Measurements from ENCODE around the gene ITGA4. TPM values are rescaled to one million over a fixed set of nuclear protein-coding genes. Genes with fewer than 3 reads are reported as not detected.

Gene ITGA4
- total and polyA plus RNA-seq, 9 donors: 1.0 to 7.2 (median 2.1) TPM

GRCh38 chr2:181471226-181471625 lies 14.0 kb downstream of the ITGA4 start:
- no peak for DNase-seq
- intact Hi-C loops (cut with DNase I): no loop called here
- 88 to 93% (median 91%) methylated on average over 3 of the region's 3 CpGs for WGBS, 3 donors
- Histone ChIP-seq H3K4me3 (no peak overlapping the region), H3K9me3 (no peaks in the 10 kb centered on the region), H3K4me1 (ENCODE audit: insufficient read depth) (no peaks in the 10 kb centered on the region), H3K27ac (no peak overlapping the region), H3K27me3 (no peaks in the 10 kb centered on the region), H3K36me3 (no peaks in the 10 kb centered on the region)
- TF ChIP-seq, protein P1, sequence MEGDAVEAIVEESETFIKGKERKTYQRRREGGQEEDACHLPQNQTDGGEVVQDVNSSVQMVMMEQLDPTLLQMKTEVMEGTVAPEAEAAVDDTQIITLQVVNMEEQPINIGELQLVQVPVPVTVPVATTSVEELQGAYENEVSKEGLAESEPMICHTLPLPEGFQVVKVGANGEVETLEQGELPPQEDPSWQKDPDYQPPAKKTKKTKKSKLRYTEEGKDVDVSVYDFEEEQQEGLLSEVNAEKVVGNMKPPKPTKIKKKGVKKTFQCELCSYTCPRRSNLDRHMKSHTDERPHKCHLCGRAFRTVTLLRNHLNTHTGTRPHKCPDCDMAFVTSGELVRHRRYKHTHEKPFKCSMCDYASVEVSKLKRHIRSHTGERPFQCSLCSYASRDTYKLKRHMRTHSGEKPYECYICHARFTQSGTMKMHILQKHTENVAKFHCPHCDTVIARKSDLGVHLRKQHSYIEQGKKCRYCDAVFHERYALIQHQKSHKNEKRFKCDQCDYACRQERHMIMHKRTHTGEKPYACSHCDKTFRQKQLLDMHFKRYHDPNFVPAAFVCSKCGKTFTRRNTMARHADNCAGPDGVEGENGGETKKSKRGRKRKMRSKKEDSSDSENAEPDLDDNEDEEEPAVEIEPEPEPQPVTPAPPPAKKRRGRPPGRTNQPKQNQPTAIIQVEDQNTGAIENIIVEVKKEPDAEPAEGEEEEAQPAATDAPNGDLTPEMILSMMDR (IDR thresholded peaks at IDR 0.05): no peak
- TF ChIP-seq POLR2A (IDR thresholded peaks at IDR 0.05) (no peak), EP300 (IDR thresholded peaks at IDR 0.05) (no peak)

DNA sequence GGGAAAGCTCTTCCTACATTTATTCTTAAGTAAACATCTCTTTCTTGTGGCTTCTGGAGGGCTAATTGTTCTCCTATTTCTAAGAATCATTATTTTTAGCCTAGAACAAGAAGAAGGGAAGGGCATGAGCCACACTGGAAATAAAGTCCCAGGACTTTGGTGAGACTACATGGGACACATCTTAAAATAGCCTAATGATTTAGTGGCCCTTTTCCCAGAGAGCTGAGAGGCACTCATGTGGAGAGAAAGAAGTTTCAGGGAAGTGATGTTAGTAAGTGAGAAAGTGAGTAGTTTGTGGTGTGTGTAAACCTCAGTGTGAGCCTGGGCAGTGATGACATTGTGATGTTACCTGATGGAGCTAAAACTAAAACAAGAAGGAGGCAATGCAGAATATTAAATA lies 14.6 kb downstream of the ITGA4 start:
- DNase-seq: no peak
- intact Hi-C loops (cut with DNase I): no loop called here
- no peak overlapping the region for H3K4me3 ChIP-seq
- no peaks in the 10 kb centered on the region for H3K27me3 ChIP-seq
- no peaks in the 10 kb centered on the region for H3K9me3 ChIP-seq
- no peaks in the 10 kb centered on the region for H3K4me1 ChIP-seq (ENCODE audit: insufficient read depth)
- no peak overlapping the region for H3K27ac ChIP-seq
- no peaks in the 10 kb centered on the region for H3K36me3 ChIP-seq
- TF ChIP-seq EP300 (IDR thresholded peaks at IDR 0.05) (no peak), POLR2A (IDR thresholded peaks at IDR 0.05) (no peak)
- TF ChIP-seq, protein P1 (IDR thresholded peaks at IDR 0.05): no peak

DNA sequence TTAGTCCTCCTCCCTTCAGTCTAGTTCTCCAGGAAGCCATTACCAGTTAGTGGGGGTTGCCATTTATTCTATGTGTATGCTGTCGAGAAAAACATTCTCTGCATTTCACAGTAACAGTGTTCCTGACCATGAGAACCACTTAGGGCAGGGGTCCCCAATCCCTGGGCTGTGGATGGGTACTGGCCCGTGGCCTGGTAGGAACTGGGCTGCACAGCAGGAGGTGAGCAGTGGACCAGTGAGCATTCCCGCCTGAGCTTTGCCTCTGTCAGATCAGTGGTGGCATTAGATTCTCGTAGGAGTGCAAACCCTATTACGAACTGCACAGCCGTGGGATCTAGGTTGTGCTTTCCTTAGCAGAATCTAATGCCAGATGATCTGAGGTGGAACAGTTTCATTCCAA lies 15.8 kb downstream of the ITGA4 start:
- WGBS, 3 donors: 86 to 95% (median 92%) methylated on average over 6 of the region's 6 CpGs
- Histone ChIP-seq H3K36me3 (no peaks in the 10 kb centered on the region), H3K9me3 (no peaks in the 10 kb centered on the region), H3K4me1 (ENCODE audit: insufficient read depth) (no peaks in the 10 kb centered on the region), H3K27ac (no peak overlapping the region), H3K4me3 (no peak overlapping the region), H3K27me3 (no peaks in the 10 kb centered on the region)
- TF ChIP-seq EP300 (IDR thresholded peaks at IDR 0.05) (no peak), POLR2A (IDR thresholded peaks at IDR 0.05) (no peak)
- TF ChIP-seq, protein P1 (IDR thresholded peaks at IDR 0.05): no peak
- no peak for DNase-seq
- intact Hi-C loops (cut with DNase I): no loop called here

DNA sequence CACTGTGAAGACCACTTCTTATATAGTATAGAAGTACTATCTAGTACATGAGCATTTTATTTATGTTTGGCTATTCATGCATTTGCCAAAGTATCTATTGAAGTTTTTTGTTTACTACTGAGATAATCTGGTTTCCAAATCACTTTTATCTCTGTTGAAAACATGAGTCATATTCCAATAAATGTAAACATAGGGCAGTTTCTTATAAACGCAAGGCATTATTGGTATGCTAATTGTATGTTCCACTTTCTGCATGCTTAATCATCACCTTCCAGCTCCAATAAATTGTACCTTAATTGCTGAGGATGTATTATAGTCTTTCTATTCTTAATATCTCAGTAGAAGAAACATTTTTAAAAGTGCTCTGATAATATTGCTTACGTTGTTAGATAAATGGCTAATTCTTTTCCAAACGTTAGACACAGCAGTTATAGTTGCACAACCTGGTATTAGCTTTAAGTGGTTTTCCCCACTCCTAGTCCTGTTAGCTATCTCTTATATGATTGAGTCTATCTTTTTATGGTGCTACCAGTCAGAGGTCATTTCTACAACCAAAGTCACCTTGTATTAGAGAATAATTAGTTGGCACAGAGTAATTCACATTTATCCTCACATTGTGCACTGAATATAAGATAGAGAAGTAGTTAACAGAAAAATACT lies 17.2 kb downstream of the ITGA4 start:
- no peaks in the 10 kb centered on the region for H3K4me1 ChIP-seq (ENCODE audit: insufficient read depth)
- intact Hi-C loops (cut with DNase I): no loop called here
- no peaks in the 10 kb centered on the region for H3K9me3 ChIP-seq
- no peak overlapping the region for H3K4me3 ChIP-seq
- no peaks in the 10 kb centered on the region for H3K27me3 ChIP-seq
- WGBS, 3 donors: 58 to 66% (median 60%) methylated on average over 3 of the region's 3 CpGs
- DNase-seq: no peak
- H3K27ac ChIP-seq: no peak overlapping the region
- no peaks in the 10 kb centered on the region for H3K36me3 ChIP-seq
- TF ChIP-seq, protein P1 (IDR thresholded peaks at IDR 0.05): no peak
- TF ChIP-seq EP300 (IDR thresholded peaks at IDR 0.05): no peak
- TF ChIP-seq POLR2A (IDR thresholded peaks at IDR 0.05): no peak

All from ovary (tissue), 9 donors.